OCI-LY3 (cell line): ENCODE results near the gene PMIS2.

Experiments
- CTCF ChIP-seq: fragments of 200-600, 300-600 bp; sonication (generic); IDR thresholded peaks from 2 replicates; pipeline ENCODE4 v1.5.1; 2014; ENCODE audit warnings: antibody characterized with exemption, low read length, low read depth
- EZH2phosphoT487 ChIP-seq: fragments of 200-600 bp; shearing (Covaris generic); IDR thresholded peaks from 2 replicates; pipeline ENCODE4 v1.6.1; 2018; ENCODE audit warnings: antibody characterized with exemption, mixed run types, low read depth

- TF ChIP-seq CTCF (no peak), EZH2phosphoT487 (no peak)
These were observed 19.2 kb upstream of the PMIS2 start for GRCh38 chr19:35566738-35567137.
